HG03095 (cell line): Measurements from ENCODE around the gene WDR87.
"Not testable (repeated sequence)": the region's sequence is repeated elsewhere in the genome, so short reads cannot be mapped to it uniquely, and the experiment has no call there.

Experiments used
- ATAC-seq: cut with Tn5 transposase; IDR thresholded peaks from one replicate; pipeline ENCODE4 v1.9.1; 2021; ENCODE audit warnings: moderate library complexity; ENCODE audit not compliant: unreplicated experiment

WDR87 gene

DNA sequence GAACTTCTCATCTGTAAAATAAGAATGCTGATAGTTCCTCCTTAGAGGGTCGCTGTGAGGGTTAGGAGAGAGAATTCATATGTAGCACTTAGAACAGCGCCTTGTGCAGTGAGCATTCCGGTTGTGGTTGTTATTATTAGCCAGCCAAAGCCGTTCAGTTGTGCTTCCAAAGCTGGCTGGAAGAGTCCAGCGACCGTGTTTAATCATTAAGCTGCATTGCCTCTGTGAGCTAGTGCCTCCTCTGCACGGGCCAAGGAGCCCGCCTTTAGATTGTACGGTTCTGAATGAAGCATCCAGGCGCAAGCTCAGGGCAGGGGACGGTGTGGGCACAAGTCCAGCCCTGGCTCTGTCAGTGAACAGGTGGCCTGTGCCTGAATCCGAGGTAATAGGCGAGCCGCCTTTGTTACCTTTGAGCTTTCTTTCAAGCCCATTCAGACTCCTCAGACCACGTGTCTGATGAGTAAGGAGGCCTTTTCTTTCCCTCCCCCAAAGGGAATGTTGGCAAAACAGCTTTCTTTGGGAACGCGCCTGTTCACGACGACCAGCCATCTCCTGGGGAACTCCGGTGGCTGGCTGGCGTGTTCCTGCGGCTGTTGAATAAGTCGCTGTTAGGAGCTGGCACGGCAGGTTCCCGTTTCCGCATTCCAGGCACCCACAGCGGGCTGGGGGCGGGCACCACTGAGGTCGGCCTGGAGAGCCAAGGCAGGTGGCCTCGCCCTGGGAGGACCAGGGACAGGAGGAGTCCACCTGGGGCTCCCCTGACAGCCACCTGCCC lies 25.7 kb upstream of the WDR87 start:
- ATAC-seq = peak; percentile 45

DNA sequence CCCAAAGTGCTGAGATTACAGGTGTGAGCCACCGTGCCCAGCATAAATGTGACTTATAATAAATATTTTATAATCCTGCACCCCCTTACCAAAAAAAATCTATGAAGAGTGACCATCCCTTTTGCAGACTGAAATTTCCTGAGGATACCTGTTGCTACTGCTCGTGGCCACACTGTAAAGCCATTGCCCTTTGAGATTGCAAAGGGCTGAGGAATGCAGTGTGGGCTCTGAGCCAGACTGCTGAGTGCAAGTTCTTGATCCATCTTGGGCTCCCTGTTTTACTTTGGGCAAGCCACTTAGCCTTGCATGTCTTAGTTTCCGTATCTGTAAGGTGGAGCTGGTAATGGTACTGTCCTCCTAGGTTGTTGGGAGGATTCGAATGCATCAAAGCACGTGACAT lies 24.0 kb upstream of the WDR87 start:
- no peak for ATAC-seq

DNA sequence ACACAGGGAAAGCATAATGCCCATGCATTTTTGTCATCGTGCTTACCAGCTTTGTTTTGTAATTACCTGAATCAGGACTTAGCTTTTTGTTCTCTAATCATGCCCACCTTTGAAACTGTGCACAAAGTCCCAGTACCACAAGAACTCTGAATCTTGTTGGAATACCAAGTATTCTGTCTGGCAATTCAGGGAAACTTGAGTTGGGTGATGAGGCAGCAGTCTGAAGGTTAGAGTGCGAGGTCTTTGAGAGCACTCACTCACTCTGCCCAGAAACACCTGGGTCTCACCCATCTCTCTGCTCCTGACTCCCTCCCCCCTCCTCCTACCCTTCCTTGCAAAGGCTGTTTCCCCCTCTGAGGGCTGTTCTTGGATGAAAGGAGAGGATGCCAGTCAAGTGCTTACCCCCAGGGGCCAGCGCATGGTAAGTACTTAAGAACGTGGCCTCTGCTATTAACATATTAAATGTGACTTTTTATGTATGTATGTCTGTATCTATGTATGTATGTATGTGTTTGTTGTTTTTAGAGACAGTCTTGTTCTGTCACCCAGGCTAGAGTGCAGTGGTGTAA lies 23.0 kb upstream of the WDR87 start:
- ATAC-seq = no peak

DNA sequence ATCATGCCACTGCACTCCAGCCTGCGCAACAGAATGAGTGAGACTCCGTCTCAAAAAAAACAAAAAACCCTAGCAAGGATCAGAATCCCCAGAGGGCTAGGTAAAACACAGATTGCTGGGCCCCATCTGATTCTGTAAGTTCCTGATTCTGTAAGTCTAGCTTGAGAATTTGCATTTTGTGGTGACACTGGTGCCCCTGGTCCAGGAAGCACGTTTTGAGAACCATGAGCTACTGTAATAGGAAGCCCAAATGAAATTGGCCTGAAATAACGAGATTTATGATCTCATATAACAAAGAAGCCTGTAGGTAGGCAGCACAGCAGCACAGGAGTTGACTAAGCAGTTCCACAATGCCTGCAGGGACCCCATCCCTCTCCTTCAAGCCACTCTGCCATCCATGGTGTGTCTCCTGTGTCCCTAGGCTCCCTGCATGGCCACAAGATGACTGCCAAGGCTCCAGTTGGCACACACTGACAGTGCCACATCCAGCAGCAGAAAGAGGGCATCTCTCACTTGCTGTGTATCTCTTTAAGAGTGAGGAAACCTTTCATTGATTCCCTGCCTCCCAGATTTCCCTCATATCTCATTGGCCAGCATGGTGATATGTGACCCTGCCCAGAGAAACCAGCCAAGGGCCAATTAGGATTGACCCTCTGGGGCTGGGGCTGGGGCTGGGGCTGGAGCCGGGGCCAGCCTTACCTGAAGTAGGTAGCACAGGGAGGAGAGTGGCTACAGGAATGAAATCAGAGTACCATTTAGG lies 22.3 kb upstream of the WDR87 start:
- ATAC-seq = peak; percentile 41

DNA sequence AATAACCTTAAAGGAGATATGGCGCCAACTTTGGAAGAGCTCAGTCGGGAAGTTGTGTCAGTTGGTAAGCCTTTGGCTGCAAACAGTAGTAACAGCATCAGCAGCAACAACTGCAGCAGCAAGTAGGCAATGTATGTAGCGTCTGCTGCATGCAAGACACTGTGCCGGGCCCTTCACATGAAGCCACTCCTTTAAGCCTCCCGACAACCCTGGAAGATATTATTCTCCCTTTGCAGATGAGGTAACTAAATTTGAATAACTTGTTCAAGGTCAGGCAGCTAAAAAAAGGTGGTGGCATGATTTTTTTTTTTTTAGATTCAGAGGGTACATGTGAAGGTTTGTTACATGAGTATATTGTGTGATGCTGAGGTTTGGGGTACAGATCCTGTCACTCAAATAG lies 20.3 kb upstream of the WDR87 start:
- ATAC-seq = no peak

DNA sequence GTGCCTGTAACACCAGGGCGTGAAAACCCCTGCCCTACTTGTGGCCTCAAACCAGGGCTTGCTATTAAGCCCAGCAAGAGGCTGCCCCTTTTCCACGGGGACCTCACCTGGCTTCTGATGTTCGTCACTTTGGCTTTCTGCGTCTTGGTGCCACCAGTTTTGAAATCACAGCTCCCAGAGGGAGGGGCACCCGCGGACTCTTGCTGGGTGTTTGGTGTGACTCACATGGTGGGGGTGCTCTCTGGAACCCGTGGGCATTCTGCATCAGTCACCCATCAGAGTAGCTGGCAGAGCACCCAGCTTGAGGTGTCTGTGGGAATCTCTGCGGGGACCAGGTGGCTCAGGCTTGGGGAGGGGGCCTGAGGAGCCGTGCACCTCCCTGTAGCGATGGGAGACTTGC lies 19.9 kb upstream of the WDR87 start:
- ATAC-seq = no peak

DNA sequence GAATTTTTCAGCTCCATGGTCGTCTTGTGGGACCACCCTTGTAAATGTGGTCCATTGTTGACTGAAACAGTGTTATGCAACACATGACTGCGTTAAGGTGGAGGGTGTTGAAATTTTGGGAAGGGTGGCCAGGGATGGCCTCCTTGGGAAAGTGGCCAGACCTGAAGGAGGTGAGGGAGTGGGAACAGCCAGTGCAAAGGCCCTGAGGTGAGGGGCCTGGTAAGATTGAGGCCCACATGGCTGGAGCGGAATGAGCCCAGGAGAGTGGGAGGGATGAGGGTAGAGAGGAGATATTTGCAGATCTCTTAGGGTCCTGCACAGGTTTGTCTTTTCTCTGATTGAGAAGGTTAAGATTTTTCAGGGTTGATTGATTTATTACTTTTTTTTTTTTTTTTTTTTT lies 18.8 kb upstream of the WDR87 start:
- no peak for ATAC-seq

DNA sequence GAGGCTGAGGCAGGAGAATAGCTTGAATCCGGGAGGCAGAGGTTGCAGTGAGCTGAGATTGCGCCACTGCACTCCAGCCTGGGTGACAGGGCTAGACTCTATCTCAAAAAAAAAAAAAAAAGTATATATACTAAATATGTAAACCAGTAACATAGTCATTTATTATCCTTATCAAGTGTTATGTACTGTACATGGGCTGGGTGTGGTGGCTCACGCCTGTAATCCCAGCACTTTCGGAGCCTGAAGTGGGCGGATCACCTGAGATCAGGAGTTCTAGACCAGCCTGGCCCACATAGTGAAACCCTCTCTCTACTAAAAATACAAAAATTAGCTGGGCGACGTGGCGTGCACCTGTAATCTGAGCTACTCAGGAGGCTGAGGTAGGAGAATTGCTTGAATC lies 18.2 kb upstream of the WDR87 start:
- ATAC-seq = not testable (repeated sequence)

DNA sequence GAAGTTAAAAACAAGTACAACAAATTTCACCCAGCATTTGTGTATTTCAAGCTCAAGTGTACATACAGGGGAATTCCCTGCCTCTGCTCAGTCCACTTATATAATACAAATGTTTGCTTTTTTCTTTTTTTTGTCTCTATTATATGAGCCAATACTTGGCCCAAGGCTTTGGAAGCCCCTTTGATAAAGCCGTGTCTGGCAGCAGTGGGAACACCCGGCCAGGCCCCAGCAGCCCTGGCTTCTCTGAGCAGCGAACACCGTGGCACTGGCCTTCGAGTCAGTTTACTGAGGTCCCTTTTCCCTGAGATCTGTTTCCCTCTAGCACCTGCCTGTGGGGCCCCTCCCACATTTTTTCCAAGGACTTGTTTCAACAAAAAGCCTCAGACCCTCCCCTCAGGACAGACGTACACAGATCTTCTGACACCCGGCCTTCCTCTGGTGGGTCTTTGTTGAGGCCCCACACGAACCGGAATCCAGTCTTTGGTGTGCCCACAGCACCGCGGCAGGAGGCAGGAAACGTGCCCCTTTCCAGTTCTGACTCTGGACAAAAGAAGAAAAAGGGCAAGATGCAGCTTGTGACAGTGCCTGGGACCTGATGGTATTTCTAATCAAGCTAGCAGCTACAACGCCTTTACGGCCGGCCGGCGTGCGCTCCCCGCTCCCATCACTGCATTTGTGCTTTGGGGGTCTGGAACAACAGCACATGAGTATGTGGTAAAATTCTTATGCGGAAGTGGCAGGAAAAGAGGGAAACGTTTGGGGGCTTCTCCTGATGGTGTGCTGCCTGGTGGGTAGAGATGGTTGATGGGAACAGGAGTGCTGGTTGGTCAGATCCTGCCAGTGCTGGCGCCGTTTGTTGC lies 14.4 kb upstream of the WDR87 start:
- no peak for ATAC-seq

DNA sequence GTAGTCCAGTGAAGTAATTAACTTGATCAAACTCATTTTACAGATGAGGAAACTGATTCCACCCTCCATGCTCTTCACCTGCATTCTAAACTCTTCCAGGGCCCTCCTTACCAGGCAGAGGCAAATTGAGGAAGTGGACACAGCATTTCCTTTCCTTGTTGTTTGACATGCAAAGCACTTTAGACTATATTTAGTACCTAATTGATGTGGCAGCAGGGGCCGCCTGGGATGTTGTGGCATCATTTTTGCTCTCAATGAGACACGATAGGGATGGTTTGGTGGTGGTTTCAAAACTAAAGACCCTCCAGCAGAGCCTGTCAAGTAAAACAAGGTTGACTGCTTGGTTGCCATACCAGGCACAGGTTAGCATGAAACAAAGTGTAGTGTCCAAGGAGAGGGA lies 8.5 kb upstream of the WDR87 start:
- ATAC-seq = no peak

DNA sequence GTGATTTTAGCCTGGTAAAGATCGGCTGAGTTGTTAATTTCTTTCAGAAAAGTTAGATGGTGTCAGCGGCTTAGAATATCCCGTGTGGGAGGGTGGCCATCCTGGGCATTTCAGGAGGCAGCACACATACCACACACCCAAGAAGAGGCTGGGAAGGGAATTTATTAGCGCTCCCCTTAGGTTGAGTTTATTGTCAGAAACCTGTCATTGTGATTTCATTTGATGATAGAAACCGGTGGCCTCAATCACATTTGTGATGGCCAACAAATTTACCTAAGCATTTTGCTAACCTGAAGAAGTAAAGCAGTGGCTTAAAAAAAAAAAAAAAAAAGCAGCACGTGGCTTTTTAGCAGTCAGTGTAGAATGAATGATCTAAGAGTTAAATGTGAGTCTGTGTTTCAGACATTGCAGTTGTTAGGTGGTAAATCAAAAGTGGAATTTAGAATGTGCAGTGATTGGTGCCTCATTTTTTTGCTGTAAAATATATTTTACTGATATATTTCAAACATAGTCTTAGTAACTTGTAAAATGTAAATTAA lies 3.3 kb upstream of the WDR87 start:
- no peak for ATAC-seq

DNA sequence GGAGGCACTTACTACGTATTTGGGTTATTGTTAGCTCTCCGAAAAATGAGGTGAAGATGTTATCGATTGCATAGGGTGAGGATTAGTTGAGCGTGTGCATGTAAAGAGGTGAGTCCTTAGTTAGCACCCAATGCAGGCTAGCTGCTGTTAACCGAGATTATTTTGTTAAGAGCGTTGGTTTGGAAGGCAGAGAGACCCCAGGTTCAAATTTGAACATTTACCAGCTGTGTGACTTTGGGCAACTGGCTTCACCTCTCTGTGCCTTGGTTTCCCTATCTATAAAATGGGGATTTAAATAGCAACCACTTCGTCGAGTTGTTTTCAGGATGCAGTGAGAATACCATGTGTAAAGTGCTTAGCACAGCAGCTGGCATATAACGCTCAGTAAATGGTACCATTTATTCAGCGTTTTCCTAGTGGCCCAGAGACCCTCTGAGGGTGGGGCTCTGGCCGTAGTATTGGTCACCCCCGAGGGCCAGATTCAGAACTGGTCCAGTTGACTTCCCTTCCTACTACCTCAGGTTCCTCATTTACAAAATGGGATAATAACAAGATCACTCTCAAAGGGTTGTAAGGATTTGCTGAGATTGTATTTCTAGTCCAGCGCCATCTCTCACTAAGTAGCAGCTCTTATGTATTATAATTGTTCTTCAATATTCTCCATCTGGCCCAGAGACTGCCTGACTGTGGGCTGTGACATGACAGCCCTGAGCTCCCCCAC lies 1.5 kb upstream of the WDR87 start:
- ATAC-seq = no peak

DNA sequence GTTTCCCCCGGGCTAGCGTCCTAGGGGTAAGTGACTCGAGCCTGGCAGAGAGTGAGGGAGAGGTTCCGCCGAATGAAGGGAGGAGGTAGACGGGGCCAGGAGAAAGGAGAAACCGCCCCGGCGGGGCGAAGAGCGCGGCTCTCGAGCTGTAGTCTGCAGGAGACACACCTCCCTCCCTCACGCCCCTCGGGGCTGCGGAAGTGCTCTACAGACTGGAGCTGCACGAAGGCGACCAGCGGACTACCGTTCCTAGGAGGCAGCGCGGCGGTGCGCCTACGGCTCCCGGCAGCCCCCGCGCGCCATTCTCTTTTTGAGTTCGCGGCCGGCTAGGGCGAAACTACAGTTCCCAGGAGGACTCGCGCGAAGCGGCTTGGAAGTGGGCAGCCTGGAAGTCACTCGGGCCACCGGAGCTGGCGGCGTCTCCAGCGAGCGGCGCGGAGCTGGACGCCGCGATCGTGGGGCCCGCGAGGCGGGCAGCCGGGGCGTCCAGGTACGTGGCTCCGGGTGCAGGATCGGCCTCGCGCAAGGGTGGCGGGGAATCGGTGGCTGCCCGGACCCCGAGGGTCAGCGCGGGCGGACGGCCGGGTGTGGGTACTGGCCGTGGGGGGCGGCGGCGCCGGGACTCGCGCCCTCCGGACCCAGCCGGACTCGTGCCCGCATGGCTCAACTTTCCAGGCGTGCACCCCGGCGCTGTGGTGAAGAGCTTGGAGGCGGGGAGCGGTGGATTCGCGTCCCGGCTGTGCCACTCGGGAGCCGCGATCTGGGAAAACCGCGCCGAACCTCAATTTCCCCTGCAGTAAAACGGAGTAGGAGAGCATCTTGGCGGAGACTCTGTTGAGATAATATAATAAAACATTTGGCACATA lies 708 bp upstream of the WDR87 start, which contains the start of gene SIPA1L3:
TSS of gene SIPA1L3 (plus strand) at position 340 of the 866 bp plus-strand sequence. CDS start 174,358 bp downstream, outside the sequence.
- ATAC-seq = peak; percentile 65

DNA sequence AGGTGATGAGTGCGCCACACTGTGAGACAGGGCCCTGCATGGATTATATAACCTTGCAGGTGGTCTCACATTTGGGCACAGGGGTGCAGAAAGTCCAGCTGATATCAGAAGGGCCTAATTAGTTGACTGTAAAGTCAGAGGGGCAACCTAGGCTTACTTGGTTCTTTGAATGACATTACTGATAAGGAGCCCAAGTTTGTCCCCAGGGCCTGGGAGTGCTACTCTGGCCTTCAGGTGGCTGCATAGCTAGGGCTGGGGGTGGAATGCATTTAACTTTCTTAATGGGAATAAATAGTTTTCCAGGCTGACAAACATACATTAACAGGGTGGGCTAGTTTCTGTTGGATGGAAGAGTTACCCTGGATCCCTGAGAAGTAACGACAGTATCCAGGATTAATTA lies 3.3 kb downstream of the WDR87 start:
- no peak for ATAC-seq

DNA sequence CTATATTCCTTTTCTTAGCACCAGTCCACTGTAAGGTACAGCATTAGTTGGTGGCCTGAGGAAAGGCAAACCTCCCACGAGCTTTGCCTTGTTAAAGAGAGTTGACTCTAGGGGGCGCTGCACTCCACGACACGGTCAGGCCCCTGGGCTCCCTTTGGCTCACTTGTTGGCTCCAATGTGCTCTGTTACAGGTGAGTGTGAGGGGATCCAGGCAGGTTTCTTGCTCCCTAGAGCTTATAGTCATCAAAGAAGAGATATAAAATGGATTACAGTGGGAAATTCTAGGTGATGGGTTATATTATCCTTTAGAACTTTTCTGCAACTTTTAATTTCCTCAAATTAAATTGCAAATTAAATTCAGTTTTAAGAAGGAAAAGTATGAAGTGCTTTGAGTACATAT lies 3.7 kb downstream of the WDR87 start:
- ATAC-seq = no peak

DNA sequence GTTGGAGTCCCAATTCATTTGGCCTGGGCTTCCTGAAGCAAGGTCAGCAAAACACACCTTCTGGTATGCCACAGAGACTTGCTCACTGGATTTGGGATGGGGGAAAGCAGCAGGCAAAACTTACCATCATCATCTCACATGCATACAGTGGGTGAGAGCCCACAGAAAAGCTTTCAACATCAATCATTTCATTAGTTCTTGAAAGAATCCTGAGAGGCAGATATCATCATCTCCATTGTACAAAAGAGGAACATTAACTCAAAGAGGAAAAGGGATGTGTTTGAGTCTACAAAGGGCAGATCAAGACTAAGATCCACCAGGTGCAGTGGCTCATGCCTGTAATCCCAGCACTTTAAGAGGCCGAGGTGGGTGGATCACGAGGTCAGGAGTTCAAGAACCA lies 6.4 kb downstream of the WDR87 start:
- no peak for ATAC-seq

DNA sequence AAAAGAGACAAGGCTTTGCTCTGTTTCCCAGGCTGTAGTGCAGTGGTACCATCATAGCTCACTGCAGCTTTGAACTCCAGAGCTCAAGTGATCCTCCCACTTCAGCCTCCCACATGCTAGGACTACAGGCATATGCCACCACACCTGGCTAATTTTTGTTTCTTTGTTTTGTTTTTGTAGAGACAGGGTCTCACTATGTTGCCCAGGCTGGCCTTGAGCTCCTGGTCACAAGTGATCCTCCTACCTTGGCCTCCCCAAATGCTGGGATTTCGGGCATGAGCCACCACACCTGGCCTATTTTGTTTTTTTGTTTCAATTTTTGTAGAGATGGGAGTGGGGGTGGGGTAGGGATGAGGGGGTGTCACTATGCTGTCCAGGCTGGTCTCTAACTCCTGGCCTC lies 6.9 kb downstream of the WDR87 start:
- ATAC-seq = no peak

DNA sequence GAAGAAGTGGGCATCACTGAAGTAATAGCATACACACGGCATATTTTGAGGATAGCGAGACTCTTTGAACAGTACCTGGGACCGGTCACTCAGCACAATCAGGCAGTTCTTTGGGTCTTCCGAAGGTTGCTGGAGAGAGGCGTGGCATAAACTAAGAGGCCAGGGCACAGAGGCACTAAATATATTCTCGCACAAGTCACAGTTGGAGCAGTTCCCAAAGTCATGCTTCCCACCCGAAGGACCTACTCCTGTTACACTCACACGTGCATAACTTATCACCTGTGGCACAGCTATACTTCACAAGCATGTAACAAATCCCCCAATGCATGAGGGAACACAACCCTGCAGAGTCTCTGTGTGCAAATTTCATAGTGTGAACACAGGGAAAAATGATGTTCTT lies 10.2 kb downstream of the WDR87 start:
- no peak for ATAC-seq

DNA sequence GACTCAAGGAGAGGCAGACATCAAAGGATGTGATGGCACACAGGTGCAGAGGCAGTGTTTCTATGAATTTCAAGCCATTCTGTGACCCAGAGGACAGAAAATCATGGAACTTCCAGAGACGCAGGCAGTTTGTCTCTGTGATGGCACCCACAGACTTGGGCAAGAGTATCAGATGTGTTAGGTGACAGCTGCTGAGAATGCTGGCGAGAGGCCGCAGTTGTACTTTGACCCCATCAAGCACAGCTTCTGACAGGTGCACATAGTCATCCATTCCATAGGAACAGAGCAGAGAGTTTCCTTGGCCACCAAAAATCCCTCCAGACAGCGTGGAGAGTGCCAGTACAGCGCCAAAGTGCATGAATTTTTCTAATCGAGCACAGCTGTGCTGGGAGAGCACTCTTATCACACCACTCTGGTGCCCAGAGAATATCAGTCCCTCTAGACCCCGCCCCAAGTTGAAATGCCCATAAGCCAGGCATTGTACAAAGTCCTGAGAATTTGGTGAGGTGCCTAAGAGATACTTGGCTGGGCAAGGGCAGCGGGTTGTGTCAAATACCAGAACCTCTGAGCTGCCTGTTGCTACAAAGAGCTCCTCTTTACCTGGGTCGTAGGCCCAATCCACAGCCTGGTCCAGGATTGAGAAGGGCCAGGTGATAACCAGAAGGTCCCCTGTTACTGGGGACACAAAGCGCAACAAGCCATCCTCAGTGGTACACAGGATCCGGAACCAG lies 12.4 kb downstream of the WDR87 start:
- no peak for ATAC-seq
